GM23248 (cell line): ENCODE results near the gene ZNF334. TPM values are rescaled to one million over a fixed set of nuclear protein-coding genes. Genes with fewer than 3 reads are reported as not detected.

Experiments used
- DNase-seq: peaks from one replicate; pipeline ENCODE4 v3.0.0-alpha.2; 2015
- H2AFZ ChIP-seq: fragments of 200-600 bp; sonication (generic); 2 replicates; pipeline ENCODE4 v1.6.1; 2016; ENCODE audit warnings: antibody characterized with exemption
- H3F3A ChIP-seq: fragments of 200-600 bp; sonication (generic); 2 replicates; pipeline ENCODE4 v1.6.1; 2016; ENCODE audit warnings: mild to moderate bottlenecking, antibody characterized with exemption, mixed run types; ENCODE audit not compliant: insufficient read depth
- H3K27ac ChIP-seq: fragments of 200-600 bp; sonication (generic); 2 replicates; pipeline ENCODE4 v1.5.1; 2016; ENCODE audit warnings: mild to moderate bottlenecking
- H3K27me3 ChIP-seq: fragments of 200-600 bp; sonication (generic); replicated peaks from 2 replicates; pipeline ENCODE4 v1.6.1; 2016; ENCODE audit warnings: mild to moderate bottlenecking; ENCODE audit not compliant: insufficient read depth
- H3K36me3 ChIP-seq: fragments of 200-600 bp; sonication (generic); 2 replicates; pipeline ENCODE4 v1.6.1; 2016; ENCODE audit warnings: low read depth, mild to moderate bottlenecking
- H3K4me1 ChIP-seq: fragments of 200-600 bp; sonication (generic); 2 replicates; pipeline ENCODE4 v1.6.1; 2016; ENCODE audit warnings: mild to moderate bottlenecking; ENCODE audit not compliant: insufficient read depth
- H3K4me2 ChIP-seq: fragments of 200-600 bp; sonication (generic); one replicate; pipeline ENCODE4 v1.6.1; 2016; ENCODE audit warnings: mild to moderate bottlenecking; ENCODE audit not compliant: unreplicated experiment
- H3K4me3 ChIP-seq: fragments of 200-600 bp; sonication (generic); 2 replicates; pipeline ENCODE4 v1.5.1; 2016; ENCODE audit warnings: mild to moderate bottlenecking
- H3K79me2 ChIP-seq: fragments of 200-600 bp; sonication (generic); 2 replicates; pipeline ENCODE4 v1.6.1; 2016; ENCODE audit warnings: mild to moderate bottlenecking; ENCODE audit not compliant: insufficient read depth
- H3K9ac ChIP-seq: fragments of 200-600 bp; sonication (generic); 2 replicates; pipeline ENCODE4 v1.6.1; 2016; ENCODE audit warnings: mild to moderate bottlenecking
- H3K9me2 ChIP-seq: fragments of 200-600 bp; sonication (generic); 2 replicates; pipeline ENCODE4 v1.6.1; 2016; ENCODE audit warnings: mixed run types, mild to moderate bottlenecking, moderate library complexity; ENCODE audit not compliant: insufficient read depth
- H3K9me3 ChIP-seq: fragments of 200-600 bp; sonication (generic); one replicate; pipeline ENCODE4 v1.6.1; 2017; ENCODE audit warnings: low read depth
- H4K20me1 ChIP-seq: fragments of 200-600 bp; sonication (generic); 2 replicates; pipeline ENCODE4 v1.6.0; 2016; ENCODE audit not compliant: insufficient read depth
- EZH2 ChIP-seq: fragments of 200-600 bp; sonication (generic); IDR thresholded peaks from 2 replicates; pipeline ENCODE4 v1.6.1; 2018; ENCODE audit warnings: antibody characterized with exemption, mild to moderate bottlenecking; ENCODE audit not compliant: insufficient read depth, poor library complexity, severe bottlenecking
- EZH2phosphoT487 ChIP-seq: fragments of 200-600 bp; sonication (generic); IDR thresholded peaks from 2 replicates; pipeline ENCODE4 v1.6.1; 2018; ENCODE audit warnings: antibody characterized with exemption, moderate library complexity, mild to moderate bottlenecking, low read depth; ENCODE audit not compliant: insufficient read depth
- WGBS, 2 experiments: methylation state at CpG; one replicate each; pipeline ENCODE4 v1.1.6; 2015 to 2017; ENCODE audit warnings: low lambda C conversion rate in 2 of 2, low coverage in 1 of 2; ENCODE audit errors: missing lambda C conversion rate in 2 of 2; 5-methylcytosine and 5-hydroxymethylcytosine counted together
- in situ Hi-C: fragments of 300-500 bp; cut with MboI; formaldehyde crosslinking; loops from 2 replicates; pipeline ENCODE4 v1.15.0; 2020
- polyA plus RNA-seq: library from polyadenylated mRNA; unstranded; fragments of >200 nt; fragmentation: Nextera tagmentation; extraction: Ambion mirVana; gene quantifications from 2 replicates; pipeline ENCODE4 v1.2.1, GENCODE V29; 2016
- total RNA-seq: library from RNA; depleted of rRNA; stranded (reverse); fragments of >200 nt; shearing (Covaris generic); gene quantifications from 2 replicates; pipeline ENCODE4 v1.2.3, GENCODE V29; 2014

ZNF334 gene
- total and polyA plus RNA-seq, 2 experiments from 2014 or later: 1.1 to 1.4 TPM

- WGBS, 2 experiments: 47 to 49% methylated on average over 2 of the region's 2 CpGs
- no peak overlapping the region for H3K4me2 ChIP-seq
- no peak overlapping the region for H2AFZ ChIP-seq
- no peaks in the 10 kb centered on the region for H3K27me3 ChIP-seq
- no peaks in the 10 kb centered on the region for H3K79me2 ChIP-seq
- H3K27ac ChIP-seq: no peak overlapping the region
- H4K20me1 ChIP-seq: no peaks in the 10 kb centered on the region
- peak; percentile 30 for DNase-seq
- H3K36me3 ChIP-seq: no peaks in the 10 kb centered on the region
- TF ChIP-seq EZH2 (no peak), EZH2phosphoT487 (no peak)
- in situ Hi-C loops: no loop called here
- no peak overlapping the region for H3K4me3 ChIP-seq
- H3K4me1 ChIP-seq: no peaks in the 10 kb centered on the region
- H3K9ac ChIP-seq: no peak overlapping the region
- H3K9me2 ChIP-seq: no peaks in the 10 kb centered on the region
- no peaks in the 10 kb centered on the region for H3F3A ChIP-seq
- H3K9me3 ChIP-seq: no peaks in the 10 kb centered on the region
Measured at GRCh38 chr20:46523696-46524328, 10.5 kb upstream of the ZNF334 start.

- H3K79me2 ChIP-seq: no peaks in the 10 kb centered on the region
- H4K20me1 ChIP-seq: no peaks in the 10 kb centered on the region
- in situ Hi-C loops: no loop called here
- H3K36me3 ChIP-seq: no peaks in the 10 kb centered on the region
- no peaks in the 10 kb centered on the region for H3K9me2 ChIP-seq
- H3K9ac ChIP-seq: no peak overlapping the region
- no peak for DNase-seq
- H3K4me1 ChIP-seq: no peaks in the 10 kb centered on the region
- H3K27ac ChIP-seq: no peak overlapping the region
- no peak overlapping the region for H3K4me2 ChIP-seq
- 15 to 24% methylated on average over 5 of the region's 5 CpGs for WGBS, 2 experiments
- no peak overlapping the region for H2AFZ ChIP-seq
- H3K27me3 ChIP-seq: no peaks in the 10 kb centered on the region; the same call in 1 of the 2 replicates
- no peak for TF ChIP-seq EZH2
- no peak for TF ChIP-seq EZH2phosphoT487
- H3K4me3 ChIP-seq: no peak overlapping the region
- H3K9me3 ChIP-seq: no peaks in the 10 kb centered on the region
- H3F3A ChIP-seq: no peaks in the 10 kb centered on the region
Measured at GRCh38 chr20:46523108-46523507, 9.7 kb upstream of the ZNF334 start.

GRCh38 chr20:46520976-46521579 lies 7.7 kb upstream of the ZNF334 start:
- Histone ChIP-seq H3F3A (no peaks in the 10 kb centered on the region), H2AFZ (no peak overlapping the region), H3K4me3 (no peak overlapping the region), H3K36me3 (no peaks in the 10 kb centered on the region), H3K9me3 (no peaks in the 10 kb centered on the region), H3K4me1 (no peaks in the 10 kb centered on the region), H3K27ac (no peak overlapping the region), H3K9ac (no peak overlapping the region), H3K4me2 (no peak overlapping the region), H3K9me2 (no peaks in the 10 kb centered on the region), H3K79me2 (no peaks in the 10 kb centered on the region), H3K27me3 (no peaks in the 10 kb centered on the region; the same call in 1 of the 2 replicates), H4K20me1 (no peaks in the 10 kb centered on the region)
- in situ Hi-C loops: no loop called here
- no peak for TF ChIP-seq EZH2phosphoT487
- TF ChIP-seq EZH2: no peak
- 7 to 15% methylated on average over 4 of the region's 4 CpGs for WGBS, 2 experiments
- peak; percentile 75 for DNase-seq

- in situ Hi-C loops: no loop called here
- Histone ChIP-seq H3K4me2 (no peak overlapping the region), H3K27ac (no peak overlapping the region), H2AFZ (no peak overlapping the region), H3K4me3 (no peak overlapping the region), H3K9ac (no peak overlapping the region), H3K9me2 (no peaks in the 10 kb centered on the region), H3K9me3 (no peaks in the 10 kb centered on the region), H3K36me3 (no peaks in the 10 kb centered on the region), H4K20me1 (no peaks in the 10 kb centered on the region), H3K4me1 (no peaks in the 10 kb centered on the region), H3F3A (no peaks in the 10 kb centered on the region), H3K79me2 (no peaks in the 10 kb centered on the region), H3K27me3 (no peaks in the 10 kb centered on the region; the same call in 1 of the 2 replicates)
- DNase-seq: no peak
- WGBS, 2 experiments: 36 to 39% methylated on average over 4 of the region's 4 CpGs
- TF ChIP-seq EZH2 (no peak), EZH2phosphoT487 (no peak)
Measured at GRCh38 chr20:46520540-46520939, 7.2 kb upstream of the ZNF334 start.
